Muscle of back (tissue), 11 donors: Measurements from ENCODE around the gene OPHN1. TPM values are rescaled to one million over a fixed set of nuclear protein-coding genes. Genes with fewer than 3 reads are reported as not detected.
A peak's percentile ranks its signal among the peaks of the same experiment; 100 is the strongest.
"Not testable (repeated sequence)": the region's sequence is repeated elsewhere in the genome, so short reads cannot be mapped to it uniquely, and the experiment has no call there.

Source experiments
- DNase-seq, 3 donors: peaks; one replicate each; pipeline versions ENCODE4 v3.0.0 to v3.0.0-alpha.2; 2013
- polyA plus RNA-seq, 10 donors: library from polyadenylated mRNA; unstranded; fragments of 120-200 nt; gene quantifications; one replicate each; pipeline ENCODE4 v1.2.1, GENCODE V29; 2013; ENCODE audit not compliant: insufficient read length in 10 of 10

OPHN1 gene
- polyA plus RNA-seq, 10 donors = 11.2 to 23.1 (median 14.9) TPM

- no peak for DNase-seq
Measured at GRCh38 chrX:68072041-68072440, 361.3 kb downstream of the OPHN1 start.

DNA sequence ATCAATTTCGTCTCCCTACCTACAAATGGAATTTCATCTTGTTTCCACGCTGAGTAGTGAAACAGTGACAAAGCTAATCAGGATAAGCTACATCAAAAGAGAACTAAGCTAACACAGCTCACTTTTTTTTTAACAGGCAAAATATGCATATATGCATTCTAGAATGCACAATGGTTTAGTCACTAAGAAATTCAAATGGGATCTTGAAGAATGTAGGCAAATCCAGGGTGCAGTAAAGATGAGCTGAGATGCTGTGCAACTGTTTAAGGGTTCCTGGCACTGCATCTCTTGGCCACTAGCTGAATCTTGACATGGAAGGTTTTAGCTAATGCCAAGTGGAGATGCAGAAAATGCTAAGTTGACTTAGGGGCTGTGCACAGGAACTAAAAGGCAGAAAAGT lies 363.2 kb downstream of the OPHN1 start:
- not testable (repeated sequence) for DNase-seq

DNA sequence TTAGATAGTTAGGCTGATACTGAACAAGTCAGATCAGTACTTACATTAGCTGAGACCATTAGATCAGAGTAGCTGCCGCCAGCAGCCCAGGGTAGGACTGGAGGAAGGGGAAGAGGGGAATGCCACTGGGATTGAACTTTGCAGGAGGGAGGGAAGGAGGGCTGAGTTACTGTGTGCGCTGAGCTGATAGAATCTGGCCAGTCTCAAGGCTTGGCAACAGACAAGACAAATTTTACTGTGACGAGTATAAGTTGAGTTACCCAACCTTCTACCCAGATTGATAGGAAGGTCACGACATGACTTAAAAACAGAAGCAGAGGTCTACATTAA lies 372.1 kb downstream of the OPHN1 start:
- no peak for DNase-seq

DNA sequence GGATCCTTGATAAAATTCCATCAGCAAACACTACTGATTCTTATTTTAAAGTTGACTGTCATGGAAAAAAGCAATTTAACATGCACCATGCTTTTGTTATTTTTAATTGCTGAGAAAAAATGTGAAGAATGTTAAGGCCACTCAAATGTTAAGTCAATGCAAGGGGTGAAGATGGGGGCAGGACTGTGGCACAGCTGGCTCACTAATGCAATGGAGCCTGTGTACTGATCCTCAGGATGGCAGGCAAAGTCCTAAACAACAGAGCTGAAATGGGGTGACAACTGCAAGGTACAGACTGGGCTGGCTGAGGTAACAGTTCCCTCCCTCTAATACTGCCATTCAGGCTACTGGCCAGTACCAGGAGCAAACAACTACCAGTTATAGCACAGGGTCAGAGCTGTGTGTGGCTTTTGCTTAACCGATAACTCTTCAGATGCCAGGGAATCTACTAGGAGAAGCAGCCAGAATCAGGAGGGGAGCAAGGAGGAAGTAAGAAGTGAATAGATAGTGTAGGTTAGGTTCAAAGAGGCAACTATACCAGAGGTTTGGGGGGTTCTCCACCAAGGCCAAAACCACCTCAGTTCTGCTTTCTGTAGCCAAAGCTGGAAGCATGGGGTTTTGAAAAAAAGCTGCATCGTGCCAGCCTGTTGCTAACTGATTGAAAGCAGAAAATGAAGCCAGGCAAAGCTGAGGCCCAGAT lies 372.6 kb downstream of the OPHN1 start:
- DNase-seq = no peak

DNA sequence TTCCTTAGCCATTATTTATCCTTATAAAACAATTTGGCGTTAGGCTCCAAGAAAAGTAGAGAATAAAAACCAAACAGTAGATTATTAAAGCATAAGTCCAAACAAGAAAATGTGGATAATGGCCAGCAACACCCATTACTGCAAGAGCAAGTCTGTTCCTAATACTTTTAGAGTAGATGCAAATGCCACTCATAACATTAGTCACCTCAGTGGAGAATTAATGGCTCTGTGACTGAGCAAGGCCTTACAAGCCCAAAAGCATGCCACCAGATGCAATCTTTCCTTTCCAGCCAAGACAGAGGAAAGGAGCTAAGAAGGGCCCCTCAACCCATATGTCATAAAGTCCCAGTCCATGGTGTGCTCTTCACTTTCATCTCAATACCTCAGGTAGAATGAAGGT lies 373.8 kb downstream of the OPHN1 start:
- DNase-seq = no peak

- DNase-seq = no peak
Measured at GRCh38 chrX:68049466-68049865, 383.8 kb downstream of the OPHN1 start.

DNA sequence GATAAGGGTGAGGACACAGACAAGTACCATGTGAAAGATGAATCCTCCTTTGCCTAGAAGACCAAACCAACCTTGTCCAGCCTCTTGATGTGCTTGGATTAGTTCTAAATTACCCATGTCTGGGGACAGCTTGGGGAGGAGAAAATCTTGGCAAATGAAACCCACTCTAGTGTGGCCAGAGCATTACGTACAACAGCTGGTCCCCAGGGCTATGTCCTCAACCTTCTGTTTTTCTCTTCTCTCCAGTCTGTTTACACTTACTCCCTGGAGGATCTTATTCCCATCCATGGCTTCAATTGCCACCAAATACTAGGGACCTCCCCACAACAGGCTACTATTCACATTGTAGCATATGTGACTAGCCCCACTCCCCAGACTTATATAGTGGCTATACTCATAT lies 384.5 kb downstream of the OPHN1 start:
- DNase-seq = no peak

GRCh38 chrX:68045008-68045577 lies 388.2 kb downstream of the OPHN1 start:
- no peak for DNase-seq

DNA sequence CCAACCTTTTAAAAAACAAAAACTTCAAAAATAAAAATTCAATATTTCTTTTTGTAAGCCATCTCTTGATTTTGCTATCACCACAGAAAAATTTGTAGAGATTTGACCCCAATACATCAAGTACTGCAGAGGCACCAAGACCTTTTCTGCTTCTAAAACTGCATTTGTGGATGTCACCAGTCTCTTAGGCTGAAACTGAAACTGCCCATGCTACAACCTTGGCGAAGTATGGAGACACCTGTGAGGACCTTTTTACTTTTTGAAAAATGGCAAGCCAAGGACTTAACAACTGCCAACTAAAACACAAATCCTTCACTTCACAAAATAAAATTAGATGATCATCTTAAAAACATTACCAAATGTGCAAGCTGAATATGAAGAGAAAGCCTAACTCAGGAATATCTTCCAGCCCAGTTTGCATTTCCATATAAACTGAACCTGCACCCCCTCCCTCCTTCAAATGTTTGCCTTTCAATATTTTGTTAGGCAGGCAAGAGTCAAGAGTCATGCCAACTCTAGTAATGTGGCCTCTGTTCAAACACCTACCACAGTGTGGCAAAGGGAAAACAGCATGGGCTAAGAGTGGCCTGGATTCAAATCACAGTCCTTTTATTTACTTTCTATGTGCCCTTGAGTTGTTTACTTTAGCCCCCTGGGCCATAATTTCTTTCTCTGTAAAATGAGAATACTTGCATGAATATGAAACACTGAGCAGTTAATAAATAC lies 389.4 kb downstream of the OPHN1 start:
- DNase-seq = no peak

- no peak for DNase-seq
Measured at GRCh38 chrX:68041110-68041509, 392.2 kb downstream of the OPHN1 start.

- DNase-seq = peak in 2 of 3 donors; percentile 0 to 4
Measured at GRCh38 chrX:68018248-68019203, 414.8 kb downstream of the OPHN1 start.

DNA sequence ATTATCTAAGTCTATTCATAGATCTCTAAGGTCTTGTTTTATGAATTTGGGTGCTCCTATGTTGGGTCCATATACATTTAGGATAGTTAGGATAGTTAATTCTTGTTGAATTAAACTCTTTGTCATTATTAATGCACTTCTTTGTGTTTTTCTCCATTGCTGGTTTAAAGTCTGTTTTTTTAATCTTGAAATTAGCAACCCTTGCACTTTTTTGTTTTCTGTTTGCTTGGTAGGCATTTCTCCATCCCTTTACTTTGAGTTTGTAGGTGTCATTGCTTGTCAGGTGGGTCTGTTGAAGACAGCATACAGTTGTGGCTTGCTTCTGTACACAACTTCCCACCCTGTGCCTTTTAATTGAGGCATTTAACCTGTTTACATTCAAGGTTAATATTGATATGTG lies 434.8 kb downstream of the OPHN1 start:
- no peak for DNase-seq

Other genes starting within 250 kb of the OPHN1 start
- 10 to 100 TPM; 24.9 to 33.1 (median 29.3) TPM for gene YIPF6, start 65.6 kb upstream of the OPHN1 start, polyA plus RNA-seq
- 10 to 100 TPM; 12.4 to 21.3 (median 18.2) TPM for gene STARD8, start 214.2 kb upstream of the OPHN1 start, polyA plus RNA-seq